Gastrocnemius medialis (tissue), 4 donors: ENCODE data around the gene TMEM132C.

Source experiments
- POLR2A ChIP-seq, 2 donors: fragments of 450-650 bp; IDR thresholded peaks; one replicate each; pipeline ENCODE4 v1.6.1; 2017; ENCODE audit warnings: antibody characterized with exemption in 2 of 2, mild to moderate bottlenecking in 2 of 2, moderate library complexity in 2 of 2
- TF ChIP-seq, protein P1 (sequence below), 5 experiments: fragments of 450-650 bp in 3 of 5; fragments of 200-600 bp in 2 of 5; sonication (generic) in 2 of 5; IDR thresholded peaks in 4 of 5; conservative IDR thresholded peaks in 1 of 5; 1 replicate in 4 of 5; 2 replicates in 1 of 5; pipeline ENCODE4 v1.5.1; 2016 to 2019; ENCODE audit warnings: antibody characterized with exemption in 5 of 5, mild to moderate bottlenecking in 3 of 5, moderate library complexity in 3 of 5

DNA sequence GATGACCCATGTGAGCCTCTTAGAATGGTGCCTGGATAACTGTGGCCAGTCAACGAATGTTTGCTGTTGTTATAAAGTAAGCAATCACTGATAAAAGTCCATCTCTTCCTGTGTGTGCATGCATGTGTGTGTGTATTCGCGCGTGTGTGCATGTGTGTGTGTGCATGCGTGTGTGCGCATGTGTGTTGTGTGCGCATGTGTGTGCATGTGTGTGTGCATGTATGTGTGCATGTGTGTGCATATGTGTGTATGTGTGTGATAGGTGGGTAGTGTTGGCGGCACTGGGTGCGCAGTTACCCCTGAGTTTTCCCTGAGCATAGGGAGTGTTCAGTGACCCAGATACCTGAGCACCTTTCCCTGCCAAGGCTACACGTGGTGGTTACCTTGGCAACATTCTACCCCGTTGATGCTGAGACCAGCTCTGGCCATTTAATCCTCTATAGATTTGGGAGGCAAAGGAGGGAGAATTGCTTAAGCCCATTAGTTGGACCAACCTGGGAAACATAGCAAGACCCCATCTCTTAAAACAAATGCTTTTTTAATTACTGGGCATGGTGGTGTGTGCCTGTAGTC lies 419.0 kb downstream of the TMEM132C start:
- TF ChIP-seq, protein P1, sequence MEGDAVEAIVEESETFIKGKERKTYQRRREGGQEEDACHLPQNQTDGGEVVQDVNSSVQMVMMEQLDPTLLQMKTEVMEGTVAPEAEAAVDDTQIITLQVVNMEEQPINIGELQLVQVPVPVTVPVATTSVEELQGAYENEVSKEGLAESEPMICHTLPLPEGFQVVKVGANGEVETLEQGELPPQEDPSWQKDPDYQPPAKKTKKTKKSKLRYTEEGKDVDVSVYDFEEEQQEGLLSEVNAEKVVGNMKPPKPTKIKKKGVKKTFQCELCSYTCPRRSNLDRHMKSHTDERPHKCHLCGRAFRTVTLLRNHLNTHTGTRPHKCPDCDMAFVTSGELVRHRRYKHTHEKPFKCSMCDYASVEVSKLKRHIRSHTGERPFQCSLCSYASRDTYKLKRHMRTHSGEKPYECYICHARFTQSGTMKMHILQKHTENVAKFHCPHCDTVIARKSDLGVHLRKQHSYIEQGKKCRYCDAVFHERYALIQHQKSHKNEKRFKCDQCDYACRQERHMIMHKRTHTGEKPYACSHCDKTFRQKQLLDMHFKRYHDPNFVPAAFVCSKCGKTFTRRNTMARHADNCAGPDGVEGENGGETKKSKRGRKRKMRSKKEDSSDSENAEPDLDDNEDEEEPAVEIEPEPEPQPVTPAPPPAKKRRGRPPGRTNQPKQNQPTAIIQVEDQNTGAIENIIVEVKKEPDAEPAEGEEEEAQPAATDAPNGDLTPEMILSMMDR (IDR thresholded peaks at IDR 0.05 in 4 of 5, conservative IDR thresholded peaks at IDR 0.05 in 1 of 5): no peak
- no peak for TF ChIP-seq POLR2A (IDR thresholded peaks at IDR 0.05)
